Endodermal cell (in vitro differentiated cells): ENCODE results near the gene B4GALT5. TPM values are rescaled to one million over a fixed set of nuclear protein-coding genes. Genes with fewer than 3 reads are reported as not detected.

ENCODE experiments used
- DNase-seq: peaks from one replicate; pipeline ENCODE4 v3.0.0-alpha.2; 2017
- H3K27ac ChIP-seq: 2 replicates; pipeline ENCODE4 v1.5.1; 2013; ENCODE audit warnings: mild to moderate bottlenecking, low read depth, low read length, moderate library complexity
- H3K27me3 ChIP-seq: 2 replicates; pipeline ENCODE4 v1.6.1; 2013; ENCODE audit warnings: mild to moderate bottlenecking, low read length, moderate library complexity; ENCODE audit not compliant: insufficient read depth, control insufficient read depth, poor library complexity, severe bottlenecking
- H3K36me3 ChIP-seq: 2 replicates; pipeline ENCODE4 v1.7.0; 2013; ENCODE audit warnings: mild to moderate bottlenecking, low read length, moderate library complexity; ENCODE audit not compliant: control insufficient read depth, insufficient read depth
- H3K4me1 ChIP-seq: one replicate; pipeline ENCODE4 v1.7.0; 2013; ENCODE audit warnings: low read length; ENCODE audit not compliant: control insufficient read depth, insufficient read depth
- H3K4me3 ChIP-seq: 2 replicates; pipeline ENCODE4 v1.5.1; 2013; ENCODE audit warnings: mild to moderate bottlenecking, low read length, moderate library complexity
- H3K9ac ChIP-seq: 2 replicates; pipeline ENCODE4 v1.6.1; 2013; ENCODE audit warnings: mild to moderate bottlenecking, low read length, moderate library complexity; ENCODE audit not compliant: poor library complexity, severe bottlenecking; ENCODE audit errors: extremely low read depth
- H3K9me3 ChIP-seq: 2 replicates; pipeline ENCODE4 v1.6.1; 2013; ENCODE audit warnings: mild to moderate bottlenecking, low read length, moderate library complexity; ENCODE audit not compliant: control insufficient read depth
- H3K27ac Mint-ChIP-seq: 2 replicates; pipeline ENCODE4 v1.8.0; 2020; ENCODE audit warnings: mixed read lengths
- H3K27me3 Mint-ChIP-seq: 2 replicates; pipeline ENCODE4 v1.8.0; 2021; ENCODE audit warnings: mild to moderate bottlenecking, mixed read lengths; ENCODE audit not compliant: insufficient read depth
- H3K36me3 Mint-ChIP-seq: 2 replicates; pipeline ENCODE4 v1.8.0; 2020; ENCODE audit warnings: low read depth, mixed read lengths
- H3K4me1 Mint-ChIP-seq: 2 replicates; pipeline ENCODE4 v1.8.0; 2020; ENCODE audit warnings: mixed read lengths
- H3K4me3 Mint-ChIP-seq: 2 replicates; pipeline ENCODE4 v1.8.0; 2020; ENCODE audit warnings: mild to moderate bottlenecking, moderate library complexity, mixed read lengths
- H3K9me3 Mint-ChIP-seq: 2 replicates; pipeline ENCODE4 v1.8.0; 2020; ENCODE audit warnings: mild to moderate bottlenecking, mixed read lengths
- CTCF ChIP-seq: fragments of 200-600 bp; sonication (generic); conservative IDR thresholded peaks from 2 replicates; pipeline ENCODE4 v1.5.0; 2021; ENCODE audit warnings: antibody characterized with exemption, mild to moderate bottlenecking
- WGBS, 2 experiments: methylation state at CpG; one replicate each; pipeline versions ENCODE4 v1.1.5 to v1.1.7; 2013; ENCODE audit warnings: missing lambda C conversion rate in 2 of 2, mixed read lengths in 1 of 2; ENCODE audit not compliant: insufficient coverage in 1 of 2, insufficient read length in 1 of 2; 5-methylcytosine and 5-hydroxymethylcytosine counted together
- total RNA-seq, 2 donors: library from RNA; stranded (reverse); fragmentation: NEBNext Ultra II Directional in 1 of 2; extraction: Animal tissue kit (Norgen Biotek cat#: 25700) in 1 of 2; gene quantifications; 2 replicates in 1 of 2; 3 replicates in 1 of 2; pipeline ENCODE4 v1.2.1, GENCODE V29; 2021

B4GALT5 gene
- total RNA-seq, 2 donors from 2014 or later = 57.0 to 58.8 TPM

GRCh38 chr20:49595346-49595745 is 118.3 kb downstream of the B4GALT5 start:
- no peak overlapping the region for H3K4me3 ChIP-seq
- no peaks in the 10 kb centered on the region for H3K27me3 ChIP-seq
- no peaks in the 10 kb centered on the region for H3K4me1 Mint-ChIP-seq
- no peak overlapping the region for H3K27ac Mint-ChIP-seq
- no peak for DNase-seq
- H3K9me3 Mint-ChIP-seq = no peaks in the 10 kb centered on the region
- H3K4me3 Mint-ChIP-seq = no peak overlapping the region
- WGBS, 2 experiments = 87 to 91% methylated on average over 9 to 10 of the region's 10 CpGs
- H3K36me3 ChIP-seq = no peaks in the 10 kb centered on the region
- peaks cover 6% of the 10 kb centered on the region for H3K27me3 Mint-ChIP-seq
- H3K4me1 ChIP-seq = no peaks in the 10 kb centered on the region
- no peak for TF ChIP-seq CTCF
- no peaks in the 10 kb centered on the region for H3K36me3 Mint-ChIP-seq
- H3K9me3 ChIP-seq = no peaks in the 10 kb centered on the region
- no peak overlapping the region for H3K9ac ChIP-seq
- no peak overlapping the region for H3K27ac ChIP-seq

GRCh38 chr20:49594931-49595315 is 118.8 kb downstream of the B4GALT5 start:
- Histone ChIP-seq H3K36me3 (no peaks in the 10 kb centered on the region), H3K27ac (no peak overlapping the region), H3K4me1 (no peaks in the 10 kb centered on the region), H3K4me3 (no peak overlapping the region), H3K9ac (no peak overlapping the region), H3K9me3 (no peaks in the 10 kb centered on the region), H3K27me3 (no peaks in the 10 kb centered on the region)
- 92 to 95% methylated on average over 5 of the region's 6 CpGs for WGBS, 2 experiments
- Mint-ChIP-seq H3K36me3 (no peaks in the 10 kb centered on the region), H3K27me3 (peaks cover 7% of the 10 kb centered on the region), H3K27ac (no peak overlapping the region), H3K4me3 (no peak overlapping the region), H3K9me3 (no peaks in the 10 kb centered on the region), H3K4me1 (no peaks in the 10 kb centered on the region)
- DNase-seq = no peak
- TF ChIP-seq CTCF = no peak

GRCh38 chr20:49594143-49594930 is 119.3 kb downstream of the B4GALT5 start:
- no peak overlapping the region for H3K4me3 Mint-ChIP-seq
- 90 to 97% methylated on average over 9 to 12 of the region's 12 CpGs for WGBS, 2 experiments

More at GRCh38 chr20:49594143-49594930, 119.3 kb downstream of the B4GALT5 start:
- H3K27me3 Mint-ChIP-seq = peaks cover 9% of the 10 kb centered on the region
- H3K4me1 Mint-ChIP-seq = no peaks in the 10 kb centered on the region
- H3K9me3 Mint-ChIP-seq = no peaks in the 10 kb centered on the region
- no peak overlapping the region for H3K27ac ChIP-seq
- TF ChIP-seq CTCF = no peak
- no peaks in the 10 kb centered on the region for H3K9me3 ChIP-seq
- H3K27ac Mint-ChIP-seq = peak overlapping the region; percentile 18
- H3K36me3 ChIP-seq = no peaks in the 10 kb centered on the region
- H3K4me1 ChIP-seq = no peaks in the 10 kb centered on the region
- H3K9ac ChIP-seq = no peak overlapping the region
- DNase-seq = no peak
- no peak overlapping the region for H3K4me3 ChIP-seq
- no peaks in the 10 kb centered on the region for H3K27me3 ChIP-seq
- H3K36me3 Mint-ChIP-seq = no peaks in the 10 kb centered on the region
